ENCODE measurements around the gene GCFC2. TPM values are rescaled to one million over a fixed set of nuclear protein-coding genes. Genes with fewer than 3 reads are reported as not detected.
A peak's percentile ranks its signal among the peaks of the same experiment; 100 is the strongest.

GCFC2 gene
- total RNA-seq, 1 donor from 2014 or later: 27.0 TPM

GRCh38 chr2:75637568-75637967 lies 73.1 kb downstream of the GCFC2 start:
- ATAC-seq: no peak
- no peak for DNase-seq (ENCODE audit: low spot score)
- intact Hi-C loops (cut with DNase I): no loop called here

- intact Hi-C loops (cut with DNase I): no loop called here
Measured at GRCh38 chr2:75634945-75635344, 75.8 kb downstream of the GCFC2 start.

GRCh38 chr2:75633620-75634019 lies 77.1 kb downstream of the GCFC2 start:
- intact Hi-C loops (cut with DNase I): no loop called here
- DNase-seq (ENCODE audit: low spot score) (no peak), ATAC-seq (no peak)

More at GRCh38 chr2:75634945-75635344, 75.8 kb downstream of the GCFC2 start:
- no peak for ATAC-seq
- DNase-seq (ENCODE audit: low spot score): no peak

- intact Hi-C loops (cut with DNase I): no loop called here
- peak; percentile 11 for ATAC-seq
- DNase-seq (ENCODE audit: low spot score): no peak
Measured at GRCh38 chr2:75632813-75633212, 77.9 kb downstream of the GCFC2 start.

GRCh38 chr2:75632091-75632701 lies 78.5 kb downstream of the GCFC2 start:
- peak; percentile 87 for ATAC-seq
- no peak for DNase-seq (ENCODE audit: low spot score)
- intact Hi-C loops (cut with DNase I): no loop called here

GRCh38 chr2:75627902-75628504 lies 82.7 kb downstream of the GCFC2 start:
- peak; percentile 88 for DNase-seq (ENCODE audit: low spot score)
- peak; percentile 76 for ATAC-seq
- intact Hi-C loops (cut with DNase I): no loop called here

- intact Hi-C loops (cut with DNase I): no loop called here
- no peak for ATAC-seq
- DNase-seq (ENCODE audit: low spot score): no peak
Measured at GRCh38 chr2:75622929-75623328, 87.8 kb downstream of the GCFC2 start.

- ATAC-seq: no peak
Measured at GRCh38 chr2:75622500-75622899, 88.2 kb downstream of the GCFC2 start.

GRCh38 chr2:75621228-75621627 lies 89.5 kb downstream of the GCFC2 start:
- no peak for DNase-seq (ENCODE audit: low spot score)
- no peak for ATAC-seq
- intact Hi-C loops (cut with DNase I): no loop called here

More at GRCh38 chr2:75622500-75622899, 88.2 kb downstream of the GCFC2 start:
- intact Hi-C loops (cut with DNase I): no loop called here
- DNase-seq (ENCODE audit: low spot score): no peak

GRCh38 chr2:75619956-75620740 lies 90.6 kb downstream of the GCFC2 start:
- DNase-seq (ENCODE audit: low spot score) (no peak), ATAC-seq (no peak)
- intact Hi-C loops (cut with DNase I): no loop called here

GRCh38 chr2:75616933-75617332 lies 93.8 kb downstream of the GCFC2 start:
- intact Hi-C loops (cut with DNase I): no loop called here
- ATAC-seq: no peak
- DNase-seq (ENCODE audit: low spot score): no peak

- DNase-seq (ENCODE audit: low spot score) (no peak), ATAC-seq (no peak)
- intact Hi-C loops (cut with DNase I): no loop called here
Measured at GRCh38 chr2:75616406-75616805, 94.3 kb downstream of the GCFC2 start.

GRCh38 chr2:75614162-75614651 lies 96.5 kb downstream of the GCFC2 start:
- intact Hi-C loops (cut with DNase I): loop anchor here (5.0 kb wide), 1 partner anchor 142 kb away; no protein-coding TSS in a partner anchor
- no peak for ATAC-seq
- no peak for DNase-seq (ENCODE audit: low spot score)

GRCh38 chr2:75612862-75613243 lies 97.9 kb downstream of the GCFC2 start:
- DNase-seq (ENCODE audit: low spot score) (no peak), ATAC-seq (no peak)
- intact Hi-C loops (cut with DNase I): loop anchor here (5.0 kb wide), 1 partner anchor 141 kb away; no protein-coding TSS in a partner anchor

Other genes starting within 250 kb of the GCFC2 start
- gene EVA1A, start 150.0 kb downstream of the GCFC2 start, total RNA-seq: 4.8 TPM
- 48.3 TPM for gene MRPL19, start 64.1 kb downstream of the GCFC2 start, total RNA-seq

Data from sciatic nerve (tissue), 2 donors.